Natural killer cell (primary cell): ENCODE results near the gene POC1A. TPM values are rescaled to one million over a fixed set of nuclear protein-coding genes. Genes with fewer than 3 reads are reported as not detected.

ENCODE experiments used
- ATAC-seq, 3 donors: fragments of 150-1000 bp in 2 of 3; fragments of 200-7000 bp in 1 of 3; cut with Tn5 transposase; 1 replicate in 1 of 3; 2 replicates in 2 of 3; pipeline ENCODE4 v1.10.0; 2021; ENCODE audit warnings: mild to moderate bottlenecking in 2 of 3, moderate library complexity in 2 of 3
- DNase-seq, 2 donors: peaks; one replicate each; pipeline versions ENCODE4 v3.0.0 to v3.0.0-alpha.2; 2013 to 2021; ENCODE audit warnings: mixed read lengths in 1 of 2
- H3K27ac ChIP-seq: one replicate; pipeline ENCODE4 v1.5.1; 2013; ENCODE audit warnings: mild to moderate bottlenecking, low read length
- H3K27me3 ChIP-seq: one replicate; pipeline ENCODE4 v1.6.1; 2013; ENCODE audit warnings: low read length; ENCODE audit not compliant: control insufficient read depth, insufficient read depth
- H3K36me3 ChIP-seq: one replicate; pipeline ENCODE4 v1.6.1; 2013; ENCODE audit warnings: low read length; ENCODE audit not compliant: control insufficient read depth, insufficient read depth
- H3K4me1 ChIP-seq: one replicate; pipeline ENCODE4 v1.6.1; 2013; ENCODE audit warnings: low read length; ENCODE audit not compliant: control insufficient read depth, insufficient read depth
- H3K4me3 ChIP-seq: one replicate; pipeline ENCODE4 v1.5.1; 2013; ENCODE audit warnings: low read length
- H3K9me3 ChIP-seq: one replicate; pipeline ENCODE4 v1.6.1; 2013; ENCODE audit warnings: low read length; ENCODE audit not compliant: control insufficient read depth, insufficient read depth
- H3K27ac Mint-ChIP-seq, 2 donors: one replicate each; pipeline ENCODE4 v1.8.0; 2022; ENCODE audit warnings: mild to moderate bottlenecking in 2 of 2, mixed read lengths in 2 of 2, moderate library complexity in 1 of 2
- H3K27me3 Mint-ChIP-seq, 2 donors: one replicate each; pipeline ENCODE4 v1.8.0; 2022; ENCODE audit warnings: low read depth in 2 of 2, mixed read lengths in 2 of 2
- H3K36me3 Mint-ChIP-seq: one replicate; pipeline ENCODE4 v1.8.0; 2022; ENCODE audit warnings: mixed read lengths
- H3K4me1 Mint-ChIP-seq, 2 donors: one replicate each; pipeline ENCODE4 v1.8.0; 2022; ENCODE audit warnings: mixed read lengths in 2 of 2
- H3K4me3 Mint-ChIP-seq: one replicate; pipeline ENCODE4 v1.8.0; 2022; ENCODE audit warnings: mild to moderate bottlenecking, moderate library complexity, mixed read lengths
- H3K9me3 Mint-ChIP-seq, 2 donors: one replicate each; pipeline ENCODE4 v1.8.0; 2022; ENCODE audit warnings: mixed read lengths in 2 of 2
- WGBS: methylation state at CpG from one replicate; pipeline ENCODE4 v1.1.7; 2013; ENCODE audit warnings: missing lambda C conversion rate; ENCODE audit not compliant: insufficient coverage; 5-methylcytosine and 5-hydroxymethylcytosine counted together
- intact Hi-C: fragments of 100-400 bp; cut with micrococcal nuclease; formaldehyde crosslinking; loops from one replicate; pipeline ENCODE4 v1.14.2; 2022
- total RNA-seq, 4 donors: library from RNA; stranded (reverse); fragments of 120-200 nt in 1 of 4; gene quantifications; one replicate each; pipeline versions ENCODE4 v1.2.3 to v1.2.4, GENCODE V29; 2013 to 2022
- TF ChIP-seq, protein P1 (sequence below): fragments of 200-600 bp; IDR thresholded peaks from one replicate; pipeline ENCODE4 v1.8.0; 2022; ENCODE audit warnings: antibody characterized with exemption

POC1A gene
- total RNA-seq, 3 donors from 2014 or later (not counting 1 experiment from before 2014, with no cell fraction given) = 1.3 to 2.6 (median 2.4) TPM

DNA sequence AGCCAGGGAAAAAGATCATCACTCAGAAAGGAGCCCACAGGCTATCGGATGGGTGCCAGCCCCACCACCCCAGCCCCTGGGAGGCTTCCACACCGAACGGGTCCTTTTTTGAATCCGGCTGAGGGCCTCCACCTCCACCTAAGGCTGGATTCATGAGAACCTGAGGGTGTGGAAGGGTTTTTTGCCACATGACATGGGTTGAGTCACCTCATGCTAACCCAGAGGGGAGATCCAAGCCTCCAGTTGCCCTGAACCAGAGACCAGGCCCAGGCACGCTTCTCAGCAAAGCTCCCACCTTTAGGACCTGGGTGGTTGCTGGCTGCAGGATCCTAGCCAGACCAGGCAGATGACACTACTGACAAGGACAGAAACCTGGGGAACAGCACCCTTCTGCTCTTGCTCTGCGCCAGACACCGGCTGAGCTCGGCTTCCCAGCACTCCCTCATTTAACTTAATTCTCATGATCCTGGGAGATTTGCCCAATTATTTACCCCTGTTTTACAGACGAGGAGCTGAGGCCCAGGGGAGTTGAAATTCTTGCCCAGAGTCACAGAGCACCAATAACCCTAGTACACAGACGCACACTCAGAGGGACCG is 123.4 kb downstream of the POC1A start:
- no peaks in the 10 kb centered on the region for H3K4me1 Mint-ChIP-seq
- no peaks in the 10 kb centered on the region for H3K9me3 ChIP-seq
- no peaks in the 10 kb centered on the region for H3K36me3 Mint-ChIP-seq
- no peaks in the 10 kb centered on the region for H3K9me3 Mint-ChIP-seq
- H3K27me3 Mint-ChIP-seq = peaks cover 0 to 3% of the 10 kb centered on the region in 2 donors
- H3K27ac Mint-ChIP-seq = no peak overlapping the region
- no peak overlapping the region for H3K4me3 ChIP-seq
- H3K4me1 ChIP-seq = no peaks in the 10 kb centered on the region
- ATAC-seq (no peak), DNase-seq (no peak)
- H3K4me3 Mint-ChIP-seq = no peak overlapping the region
- intact Hi-C loops = no loop called here
- TF ChIP-seq, protein P1, sequence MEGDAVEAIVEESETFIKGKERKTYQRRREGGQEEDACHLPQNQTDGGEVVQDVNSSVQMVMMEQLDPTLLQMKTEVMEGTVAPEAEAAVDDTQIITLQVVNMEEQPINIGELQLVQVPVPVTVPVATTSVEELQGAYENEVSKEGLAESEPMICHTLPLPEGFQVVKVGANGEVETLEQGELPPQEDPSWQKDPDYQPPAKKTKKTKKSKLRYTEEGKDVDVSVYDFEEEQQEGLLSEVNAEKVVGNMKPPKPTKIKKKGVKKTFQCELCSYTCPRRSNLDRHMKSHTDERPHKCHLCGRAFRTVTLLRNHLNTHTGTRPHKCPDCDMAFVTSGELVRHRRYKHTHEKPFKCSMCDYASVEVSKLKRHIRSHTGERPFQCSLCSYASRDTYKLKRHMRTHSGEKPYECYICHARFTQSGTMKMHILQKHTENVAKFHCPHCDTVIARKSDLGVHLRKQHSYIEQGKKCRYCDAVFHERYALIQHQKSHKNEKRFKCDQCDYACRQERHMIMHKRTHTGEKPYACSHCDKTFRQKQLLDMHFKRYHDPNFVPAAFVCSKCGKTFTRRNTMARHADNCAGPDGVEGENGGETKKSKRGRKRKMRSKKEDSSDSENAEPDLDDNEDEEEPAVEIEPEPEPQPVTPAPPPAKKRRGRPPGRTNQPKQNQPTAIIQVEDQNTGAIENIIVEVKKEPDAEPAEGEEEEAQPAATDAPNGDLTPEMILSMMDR = no peak
- H3K36me3 ChIP-seq = no peaks in the 10 kb centered on the region
- H3K27ac ChIP-seq = no peak overlapping the region
- H3K27me3 ChIP-seq = no peaks in the 10 kb centered on the region
- WGBS = 89% methylated on average over 11 of the region's 11 CpGs

DNA sequence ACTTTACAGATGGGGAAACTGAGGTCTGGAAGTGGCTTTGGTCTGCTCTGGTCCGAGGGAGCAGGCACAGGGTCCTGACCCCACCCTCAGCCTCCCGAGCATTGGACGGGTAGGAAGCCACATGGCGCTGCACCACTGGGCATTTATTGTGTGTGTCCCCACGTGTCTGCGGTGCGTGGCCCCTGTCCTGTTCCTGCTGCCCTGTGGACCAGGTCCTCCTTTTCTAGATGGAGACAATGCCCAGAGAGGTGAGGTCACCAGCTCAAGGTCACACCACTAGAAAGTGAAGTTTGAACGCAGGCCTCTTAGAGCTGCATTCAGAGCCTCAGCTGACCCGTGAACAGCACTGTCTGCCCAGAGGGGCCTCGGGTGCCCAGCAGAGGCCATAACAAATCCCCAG is 124.7 kb downstream of the POC1A start:
- TF ChIP-seq, protein P1 = no peak
- ATAC-seq = no peak
- Histone ChIP-seq H3K27ac (no peak overlapping the region), H3K9me3 (no peaks in the 10 kb centered on the region), H3K4me3 (no peak overlapping the region), H3K27me3 (no peaks in the 10 kb centered on the region), H3K4me1 (no peaks in the 10 kb centered on the region), H3K36me3 (no peaks in the 10 kb centered on the region)
- Mint-ChIP-seq H3K27me3 (peaks cover 0 to 3% of the 10 kb centered on the region in 2 donors), H3K27ac (no peak overlapping the region), H3K4me3 (no peak overlapping the region), H3K4me1 (no peaks in the 10 kb centered on the region), H3K36me3 (no peaks in the 10 kb centered on the region), H3K9me3 (no peaks in the 10 kb centered on the region)
- DNase-seq = no peak
- intact Hi-C loops = no loop called here
- WGBS = 87% methylated on average over 10 of the region's 10 CpGs

DNA sequence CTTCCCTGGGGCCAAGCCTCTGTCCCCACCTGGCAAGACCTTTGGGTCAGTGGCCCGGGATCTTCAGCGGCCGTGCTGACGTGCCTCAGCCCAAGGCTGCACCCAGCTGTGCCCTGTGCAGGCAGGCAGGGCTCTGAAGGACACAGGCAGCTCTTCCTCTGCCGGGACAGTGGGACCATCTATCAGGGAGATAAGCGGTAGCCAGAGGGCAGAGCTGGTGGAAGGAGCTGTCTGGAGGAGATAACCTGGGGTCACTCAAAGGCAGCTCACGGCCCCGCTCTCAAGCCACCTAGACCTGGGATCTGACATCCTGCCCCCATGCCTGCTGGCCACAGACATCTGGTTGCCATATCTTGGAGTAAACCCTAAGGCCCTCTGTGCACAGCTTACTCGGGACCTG is 125.2 kb downstream of the POC1A start:
- TF ChIP-seq, protein P1 = no peak
- no peak overlapping the region for H3K27ac Mint-ChIP-seq
- H3K4me3 ChIP-seq = no peak overlapping the region
- H3K9me3 ChIP-seq = no peaks in the 10 kb centered on the region
- no peaks in the 10 kb centered on the region for H3K36me3 Mint-ChIP-seq
- WGBS = 93% methylated on average over 9 of the region's 9 CpGs
- H3K4me1 Mint-ChIP-seq = no peaks in the 10 kb centered on the region
- peaks cover 0 to 3% of the 10 kb centered on the region in 2 donors for H3K27me3 Mint-ChIP-seq
- no peaks in the 10 kb centered on the region for H3K36me3 ChIP-seq
- no peaks in the 10 kb centered on the region for H3K4me1 ChIP-seq
- ATAC-seq (no peak), DNase-seq (no peak)
- no peak overlapping the region for H3K4me3 Mint-ChIP-seq
- H3K27me3 ChIP-seq = no peaks in the 10 kb centered on the region
- H3K9me3 Mint-ChIP-seq = no peaks in the 10 kb centered on the region
- no peak overlapping the region for H3K27ac ChIP-seq
- intact Hi-C loops = no loop called here

DNA sequence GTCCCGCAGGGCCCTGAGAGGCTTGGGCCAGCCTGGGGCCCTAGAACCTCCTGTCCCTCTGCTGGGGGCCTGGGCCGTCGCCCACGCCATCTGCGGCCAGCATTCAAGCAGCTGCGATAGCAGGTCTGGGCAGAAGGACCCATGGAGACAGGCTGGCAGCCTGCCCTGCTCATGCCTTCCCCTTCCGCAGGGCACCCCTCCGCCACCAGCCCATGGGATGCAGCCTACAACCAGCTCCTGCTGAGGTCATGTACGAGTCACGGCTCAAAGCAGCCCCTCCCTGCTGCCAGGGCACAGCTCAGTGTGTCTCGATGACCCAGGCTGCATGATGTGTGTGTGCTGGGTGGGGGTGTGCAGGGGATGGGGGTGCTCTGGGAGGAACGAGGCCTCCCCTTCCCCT is 125.7 kb downstream of the POC1A start:
- TF ChIP-seq, protein P1 = no peak
- no peak for ATAC-seq
- intact Hi-C loops = no loop called here
- peaks cover 0 to 3% of the 10 kb centered on the region in 2 donors for H3K27me3 Mint-ChIP-seq
- DNase-seq = no peak
- H3K36me3 ChIP-seq = no peaks in the 10 kb centered on the region
- no peak overlapping the region for H3K4me3 Mint-ChIP-seq
- no peak overlapping the region for H3K27ac ChIP-seq
- no peaks in the 10 kb centered on the region for H3K9me3 Mint-ChIP-seq
- no peak overlapping the region for H3K27ac Mint-ChIP-seq
- no peaks in the 10 kb centered on the region for H3K36me3 Mint-ChIP-seq
- H3K9me3 ChIP-seq = no peaks in the 10 kb centered on the region
- H3K4me3 ChIP-seq = no peak overlapping the region
- 94% methylated on average over 10 of the region's 12 CpGs for WGBS
- no peaks in the 10 kb centered on the region for H3K4me1 Mint-ChIP-seq
- no peaks in the 10 kb centered on the region for H3K4me1 ChIP-seq
- H3K27me3 ChIP-seq = no peaks in the 10 kb centered on the region
